Suprapubic skin (tissue), 4 donors: ENCODE results near the gene DHRS4L2. TPM values are rescaled to one million over a fixed set of nuclear protein-coding genes. Genes with fewer than 3 reads are reported as not detected.
"Not testable (repeated sequence)": the region's sequence is repeated elsewhere in the genome, so short reads cannot be mapped to it uniquely, and the experiment has no call there.

Source experiments
- DNase-seq, 2 donors: peaks; one replicate each; pipeline ENCODE4 v3.0.0-alpha.2; 2019; ENCODE audit warnings: low spot score in 2 of 2
- H3K27ac ChIP-seq: fragments of 200-600 bp; sonication (generic); one replicate; pipeline ENCODE4 v1.5.1; 2019
- H3K27me3 ChIP-seq: fragments of 200-600 bp; sonication (generic); one replicate; pipeline ENCODE4 v1.5.1; 2019
- H3K36me3 ChIP-seq: fragments of 200-600 bp; sonication (generic); one replicate; pipeline ENCODE4 v1.5.1; 2019
- H3K4me1 ChIP-seq: fragments of 200-600 bp; sonication (generic); one replicate; pipeline ENCODE4 v1.5.1; 2019
- H3K4me3 ChIP-seq: fragments of 200-600 bp; sonication (generic); one replicate; pipeline ENCODE4 v1.5.1; 2019; ENCODE audit warnings: mild to moderate bottlenecking
- H3K9me3 ChIP-seq: fragments of 200-600 bp; sonication (generic); one replicate; pipeline ENCODE4 v1.5.1; 2019
- EP300 ChIP-seq: sonication (generic); formaldehyde crosslinking; IDR thresholded peaks from one replicate; pipeline ENCODE4 v1.6.1; 2017; ENCODE audit warnings: antibody characterized with exemption
- POLR2A ChIP-seq, 2 donors: fragments of 450-650 bp; IDR thresholded peaks; one replicate each; pipeline ENCODE4 v1.6.1; 2017; ENCODE audit warnings: antibody characterized with exemption in 2 of 2, mild to moderate bottlenecking in 2 of 2, moderate library complexity in 2 of 2
- POLR2AphosphoS5 ChIP-seq, 3 donors: sonication (generic); formaldehyde crosslinking; IDR thresholded peaks; one replicate each; pipeline ENCODE4 v1.6.1; 2017; ENCODE audit warnings: antibody characterized with exemption in 3 of 3
- WGBS: methylation state at CpG from one replicate; pipeline ENCODE4 v1.1.5; 2018; 5-methylcytosine and 5-hydroxymethylcytosine counted together
- total RNA-seq, 4 donors: library from RNA; depleted of rRNA; stranded (reverse); fragments of >200 nt; gene quantifications; one replicate each; pipeline ENCODE4 v1.1.0, GENCODE V29; 2016
- TF ChIP-seq, protein P1 (sequence below), 2 donors: fragments of 200-600 bp in 1 of 2; fragments of 450-650 bp in 1 of 2; sonication (generic) in 1 of 2; IDR thresholded peaks; one replicate each; pipeline ENCODE4 v1.5.1; 2016 to 2019; ENCODE audit warnings: antibody characterized with exemption in 2 of 2, mild to moderate bottlenecking in 1 of 2, moderate library complexity in 1 of 2

The DHRS4L2 gene
- total RNA-seq, 4 donors from 2014 or later = 17.5 to 27.9 (median 21.0) TPM

DNA sequence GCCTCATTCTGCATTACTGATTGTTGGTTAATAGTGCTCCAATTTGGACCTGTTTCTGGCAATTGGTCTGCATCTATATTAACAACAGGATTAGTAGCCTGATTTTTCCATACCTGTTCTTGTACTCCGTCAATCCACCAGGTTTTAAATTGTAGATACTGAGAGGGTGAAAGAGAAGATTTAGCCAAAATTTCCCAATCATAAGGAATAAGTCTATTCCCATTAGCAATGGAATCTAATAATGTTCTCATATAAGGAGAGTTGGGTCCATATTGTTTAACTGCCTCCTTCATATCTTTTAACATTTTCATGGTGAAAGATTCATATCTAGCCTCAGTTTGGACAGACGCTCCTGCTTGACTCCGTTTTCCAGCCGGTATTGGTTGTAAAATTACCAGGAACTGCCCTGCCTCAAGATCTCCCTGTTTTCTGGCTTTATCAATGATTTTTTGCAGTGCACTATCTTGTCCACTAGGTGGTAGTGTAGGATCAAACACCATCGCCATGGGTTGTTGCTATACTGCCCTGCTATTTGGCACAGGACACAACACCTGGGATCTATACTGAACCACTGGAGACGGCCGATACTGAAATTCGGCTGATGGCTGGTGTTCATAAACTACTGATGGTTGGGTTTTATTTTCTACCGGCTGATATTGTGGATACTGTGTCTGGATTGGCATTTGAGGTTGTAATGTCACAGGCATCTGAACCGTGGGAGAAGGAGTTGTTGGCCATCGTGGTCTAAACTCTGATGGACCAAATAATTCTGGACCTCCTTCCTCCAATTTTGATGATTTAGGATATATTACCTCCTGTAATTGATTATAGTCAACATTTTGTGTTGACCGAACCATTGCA is 25.2 kb downstream of the DHRS4L2 start:
- H3K9me3 ChIP-seq = no peaks in the 10 kb centered on the region
- H3K36me3 ChIP-seq = no peaks in the 10 kb centered on the region
- TF ChIP-seq POLR2AphosphoS5 (IDR thresholded peaks at IDR 0.05) (no peak), POLR2A (IDR thresholded peaks at IDR 0.05) (no peak), EP300 (no peak)
- TF ChIP-seq, protein P1, sequence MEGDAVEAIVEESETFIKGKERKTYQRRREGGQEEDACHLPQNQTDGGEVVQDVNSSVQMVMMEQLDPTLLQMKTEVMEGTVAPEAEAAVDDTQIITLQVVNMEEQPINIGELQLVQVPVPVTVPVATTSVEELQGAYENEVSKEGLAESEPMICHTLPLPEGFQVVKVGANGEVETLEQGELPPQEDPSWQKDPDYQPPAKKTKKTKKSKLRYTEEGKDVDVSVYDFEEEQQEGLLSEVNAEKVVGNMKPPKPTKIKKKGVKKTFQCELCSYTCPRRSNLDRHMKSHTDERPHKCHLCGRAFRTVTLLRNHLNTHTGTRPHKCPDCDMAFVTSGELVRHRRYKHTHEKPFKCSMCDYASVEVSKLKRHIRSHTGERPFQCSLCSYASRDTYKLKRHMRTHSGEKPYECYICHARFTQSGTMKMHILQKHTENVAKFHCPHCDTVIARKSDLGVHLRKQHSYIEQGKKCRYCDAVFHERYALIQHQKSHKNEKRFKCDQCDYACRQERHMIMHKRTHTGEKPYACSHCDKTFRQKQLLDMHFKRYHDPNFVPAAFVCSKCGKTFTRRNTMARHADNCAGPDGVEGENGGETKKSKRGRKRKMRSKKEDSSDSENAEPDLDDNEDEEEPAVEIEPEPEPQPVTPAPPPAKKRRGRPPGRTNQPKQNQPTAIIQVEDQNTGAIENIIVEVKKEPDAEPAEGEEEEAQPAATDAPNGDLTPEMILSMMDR (IDR thresholded peaks at IDR 0.05) = peak; percentile 81 to 90
- no peak for DNase-seq
- WGBS = 22% methylated on average over 12 of the region's 12 CpGs
- no peaks in the 10 kb centered on the region for H3K27me3 ChIP-seq
- H3K27ac ChIP-seq = no peak overlapping the region
- H3K4me3 ChIP-seq = no peak overlapping the region
- peaks cover 13% of the 10 kb centered on the region for H3K4me1 ChIP-seq

DNA sequence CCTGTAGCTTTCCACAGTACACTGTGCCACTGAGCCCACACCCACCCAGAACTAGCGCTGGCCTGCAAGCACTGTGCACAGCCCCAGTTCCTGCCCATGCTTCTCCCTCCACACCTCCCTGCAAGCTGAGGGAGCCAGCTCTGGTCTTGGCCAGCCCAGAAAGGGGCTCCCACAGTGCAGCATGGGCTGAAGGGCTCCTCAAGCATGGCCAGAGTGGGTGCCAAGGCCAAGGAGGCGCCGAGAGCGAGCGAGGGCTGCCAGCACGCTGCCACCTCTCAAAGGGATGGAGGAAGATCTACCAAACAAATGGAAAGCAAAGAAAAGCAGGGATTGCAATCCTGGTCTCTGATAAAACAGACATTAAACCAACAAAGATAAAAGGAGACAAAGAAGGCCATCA is 27.0 kb downstream of the DHRS4L2 start:
- peaks cover 11% of the 10 kb centered on the region for H3K4me1 ChIP-seq
- not testable (repeated sequence) for H3K4me3 ChIP-seq, H3K9me3 ChIP-seq, DNase-seq, H3K27me3 ChIP-seq, H3K27ac ChIP-seq, H3K36me3 ChIP-seq
- 97% methylated on average over 6 of the region's 6 CpGs for WGBS

DNA sequence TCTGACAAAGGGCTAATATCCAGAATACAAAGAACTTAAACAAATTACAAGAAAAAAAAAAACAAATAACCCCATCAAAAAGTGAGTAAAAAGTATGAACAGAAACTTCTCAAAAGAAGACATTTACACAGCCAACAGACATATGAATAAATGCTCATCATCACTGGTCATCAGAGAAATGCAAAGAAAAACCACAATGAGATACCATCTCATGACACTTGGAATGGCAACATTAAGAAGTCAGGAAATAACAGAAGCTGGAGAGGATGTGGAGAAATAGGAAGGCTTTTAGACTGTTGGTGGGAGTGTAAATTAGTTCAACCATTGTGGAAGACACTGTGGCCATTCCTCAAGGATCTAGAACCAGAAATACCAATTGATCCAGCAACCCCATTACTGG is 30.2 kb downstream of the DHRS4L2 start:
- not testable (repeated sequence) for H3K4me3 ChIP-seq, H3K27ac ChIP-seq, H3K27me3 ChIP-seq, H3K36me3 ChIP-seq, DNase-seq, H3K9me3 ChIP-seq, H3K4me1 ChIP-seq

DNA sequence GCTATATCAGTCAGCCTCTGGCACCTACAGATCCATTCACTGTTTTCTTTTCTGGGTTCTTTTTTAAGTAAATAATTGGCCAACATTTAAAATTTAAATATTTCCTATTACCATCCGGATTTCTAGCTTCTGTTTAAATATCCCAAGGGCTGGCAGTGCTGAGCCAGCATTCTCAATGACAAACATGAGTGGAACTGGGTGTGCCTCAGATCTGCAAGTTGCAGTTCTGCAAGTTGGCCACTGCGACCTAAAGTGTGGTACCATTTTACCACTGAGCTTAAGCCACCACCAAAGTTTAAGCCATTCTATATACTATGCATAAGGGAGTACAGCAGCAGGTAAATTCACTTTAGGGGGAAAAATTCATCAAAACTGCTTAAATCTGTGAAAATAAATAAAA is 31.2 kb downstream of the DHRS4L2 start:
- not testable (repeated sequence) for H3K27ac ChIP-seq, DNase-seq, H3K4me1 ChIP-seq, H3K9me3 ChIP-seq, H3K4me3 ChIP-seq, H3K36me3 ChIP-seq, H3K27me3 ChIP-seq
- TF ChIP-seq, protein P1 (IDR thresholded peaks at IDR 0.05) = peak in 1 of 2 donors; percentile 19
- 20% methylated on average over 2 of the region's 2 CpGs for WGBS

DNA sequence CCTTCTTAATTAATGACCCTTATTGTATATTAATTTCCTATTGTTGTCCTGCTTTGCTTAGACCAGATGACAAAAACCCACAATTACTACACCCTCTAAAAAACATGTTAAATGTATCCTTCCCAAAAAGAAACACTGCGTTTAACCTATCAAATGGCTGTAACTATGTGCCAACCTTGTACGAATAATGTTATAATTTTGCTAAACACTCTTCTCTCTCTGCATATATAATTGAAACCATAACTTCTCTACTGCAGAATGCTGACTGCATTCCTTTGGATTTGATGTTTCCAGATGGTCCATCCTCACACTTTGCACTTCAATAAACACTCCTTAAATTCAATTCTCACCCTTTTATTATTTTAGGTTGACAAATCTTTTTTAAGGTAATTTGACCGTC is 31.8 kb downstream of the DHRS4L2 start:
- not testable (repeated sequence) for H3K4me3 ChIP-seq, DNase-seq, H3K27ac ChIP-seq, H3K36me3 ChIP-seq, H3K4me1 ChIP-seq, H3K9me3 ChIP-seq, H3K27me3 ChIP-seq
- WGBS = 76% methylated on average over 3 of the region's 3 CpGs

DNA sequence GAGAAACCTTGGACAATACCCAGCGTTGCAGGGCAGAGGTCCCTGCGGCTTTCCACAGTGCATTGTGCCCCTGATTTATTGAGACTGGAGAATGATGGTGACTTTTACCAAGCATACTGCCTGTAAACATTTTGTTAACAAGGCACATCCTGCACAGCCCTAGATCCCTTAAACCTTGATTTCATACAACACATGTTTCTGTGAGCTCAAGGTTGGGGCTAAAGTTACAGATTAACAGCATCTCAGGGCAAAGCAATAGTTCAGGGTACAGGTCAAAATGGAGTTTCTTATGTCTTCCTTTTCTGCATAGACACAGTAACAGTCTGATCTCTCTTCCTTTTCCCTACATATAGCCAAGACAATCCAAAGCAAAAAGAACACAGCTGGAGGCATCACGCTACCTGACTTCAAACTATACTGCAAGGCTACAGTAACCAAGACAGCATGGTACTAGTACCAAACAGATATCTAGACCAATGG is 36.2 kb downstream of the DHRS4L2 start:
- 100% methylated on average over 3 of the region's 3 CpGs for WGBS
- H3K36me3 ChIP-seq, H3K27ac ChIP-seq, H3K4me1 ChIP-seq, H3K4me3 ChIP-seq, H3K27me3 ChIP-seq, DNase-seq, H3K9me3 ChIP-seq: not testable (repeated sequence)

DNA sequence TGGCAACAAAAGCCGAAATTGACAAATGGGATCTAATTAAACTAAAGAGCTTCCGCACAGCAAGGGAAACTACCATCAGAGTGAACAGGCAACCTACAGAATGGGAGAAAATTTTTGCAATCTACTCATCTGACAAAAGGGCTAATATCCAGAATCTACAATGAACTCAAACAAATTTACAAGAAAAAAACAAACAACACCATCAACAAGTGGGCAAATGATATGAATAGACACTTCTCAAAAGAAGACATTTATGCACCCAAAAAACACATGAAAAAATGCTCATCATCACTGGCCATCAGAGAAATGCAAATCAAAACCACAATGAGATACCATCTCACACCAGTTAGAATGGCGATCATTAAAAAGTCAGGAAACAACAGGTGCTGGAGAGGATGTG is 41.0 kb downstream of the DHRS4L2 start:
- not testable (repeated sequence) for H3K4me3 ChIP-seq, H3K36me3 ChIP-seq, H3K27me3 ChIP-seq, H3K27ac ChIP-seq, H3K9me3 ChIP-seq, DNase-seq
- peaks cover 17% of the 10 kb centered on the region for H3K4me1 ChIP-seq
- WGBS = 96% methylated on average over 2 of the region's 3 CpGs

DNA sequence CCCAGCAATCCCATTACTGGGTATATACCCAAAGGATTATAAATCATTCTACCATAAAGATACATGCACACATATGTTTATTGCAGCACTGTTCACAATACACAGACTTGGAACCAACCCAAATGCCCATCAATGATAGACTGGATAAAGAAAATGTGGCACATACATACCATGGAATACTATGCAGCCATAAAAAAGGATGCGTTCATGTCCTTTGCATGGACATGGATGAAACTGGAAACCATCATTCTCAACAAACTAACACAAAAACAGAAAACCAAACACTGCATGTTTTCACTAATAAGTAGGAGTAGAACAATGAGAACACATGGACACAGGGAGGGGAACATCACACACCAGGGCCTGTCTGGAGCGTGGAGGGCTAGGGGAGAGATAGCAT is 42.6 kb downstream of the DHRS4L2 start:
- 93% methylated on average over 2 of the region's 2 CpGs for WGBS
- H3K36me3 ChIP-seq, H3K9me3 ChIP-seq, H3K27ac ChIP-seq, H3K4me3 ChIP-seq, DNase-seq, H3K27me3 ChIP-seq: not testable (repeated sequence)
- H3K4me1 ChIP-seq = peaks cover 27% of the 10 kb centered on the region
